NCI-H748 (cell line): ENCODE measurements around the gene TMEM212.
"Not testable (repeated sequence)": the region's sequence is repeated elsewhere in the genome, so short reads cannot be mapped to it uniquely, and the experiment has no call there.

Source experiments
- DNase-seq: peaks from one replicate; lab custom pipeline; 2025; ENCODE audit not compliant: unreplicated experiment; lab: John Stamatoyannopoulos, UW

The TMEM212 gene

GRCh38 chr3:171812811-171813210 lies 30.3 kb upstream of the TMEM212 start:
- no peak for DNase-seq

DNA sequence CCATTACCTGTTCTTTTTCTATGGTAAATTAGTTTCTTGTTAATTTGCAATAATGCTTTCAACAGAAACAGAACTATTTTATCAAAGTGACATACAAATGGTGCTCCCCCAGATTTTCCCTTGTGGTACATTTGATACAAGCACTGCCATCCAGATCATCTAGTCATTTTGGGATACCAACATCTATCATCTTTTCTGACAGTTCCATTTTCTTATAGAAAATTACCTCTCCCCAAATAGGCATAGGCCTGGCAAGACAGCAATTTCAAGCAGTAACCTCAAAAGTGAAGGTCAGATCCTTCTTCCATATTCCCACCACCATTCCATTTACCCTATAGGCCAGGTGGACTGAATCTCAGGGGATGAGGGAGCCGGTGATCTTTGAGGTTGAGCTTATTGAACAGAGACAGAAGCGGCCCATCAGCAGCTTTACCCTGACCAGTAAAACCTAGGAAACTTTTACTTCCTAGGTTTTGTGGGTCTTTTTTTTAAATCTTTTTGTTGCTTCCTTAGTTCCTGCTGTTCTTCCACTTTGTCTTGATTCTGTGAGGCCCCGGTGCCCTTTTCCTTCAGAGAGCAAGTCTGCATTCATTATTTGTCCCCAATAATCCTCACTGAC lies 29.8 kb upstream of the TMEM212 start:
- DNase-seq, result no peak

DNA sequence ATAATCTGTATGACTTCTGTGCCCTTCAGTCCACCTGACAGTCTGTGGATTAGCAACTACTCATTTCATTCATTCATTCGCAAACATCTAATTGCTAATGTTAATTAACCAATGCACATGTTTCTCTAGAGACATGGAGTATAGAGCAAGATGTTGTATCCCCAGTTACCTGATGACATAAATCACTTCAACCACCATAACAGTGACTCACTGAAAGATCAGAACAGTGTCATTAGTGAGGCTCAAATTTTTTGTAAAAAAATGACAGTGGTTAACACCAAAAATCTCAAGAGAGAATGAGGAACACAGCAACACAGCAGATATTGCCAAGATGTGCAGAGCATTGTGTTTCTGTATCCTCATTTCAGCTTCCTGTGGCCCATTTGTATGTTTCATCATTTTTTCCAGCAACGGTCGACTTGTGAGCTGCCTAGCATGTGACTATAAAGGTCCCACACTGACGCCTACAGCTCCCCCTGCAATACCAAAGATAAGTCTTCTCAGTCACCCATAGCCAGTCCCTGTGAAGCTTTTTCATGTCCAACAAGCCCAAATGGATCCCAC lies 29.2 kb upstream of the TMEM212 start:
- DNase-seq, result no peak

GRCh38 chr3:171814662-171815061 lies 28.5 kb upstream of the TMEM212 start:
- not testable (repeated sequence) for DNase-seq

DNA sequence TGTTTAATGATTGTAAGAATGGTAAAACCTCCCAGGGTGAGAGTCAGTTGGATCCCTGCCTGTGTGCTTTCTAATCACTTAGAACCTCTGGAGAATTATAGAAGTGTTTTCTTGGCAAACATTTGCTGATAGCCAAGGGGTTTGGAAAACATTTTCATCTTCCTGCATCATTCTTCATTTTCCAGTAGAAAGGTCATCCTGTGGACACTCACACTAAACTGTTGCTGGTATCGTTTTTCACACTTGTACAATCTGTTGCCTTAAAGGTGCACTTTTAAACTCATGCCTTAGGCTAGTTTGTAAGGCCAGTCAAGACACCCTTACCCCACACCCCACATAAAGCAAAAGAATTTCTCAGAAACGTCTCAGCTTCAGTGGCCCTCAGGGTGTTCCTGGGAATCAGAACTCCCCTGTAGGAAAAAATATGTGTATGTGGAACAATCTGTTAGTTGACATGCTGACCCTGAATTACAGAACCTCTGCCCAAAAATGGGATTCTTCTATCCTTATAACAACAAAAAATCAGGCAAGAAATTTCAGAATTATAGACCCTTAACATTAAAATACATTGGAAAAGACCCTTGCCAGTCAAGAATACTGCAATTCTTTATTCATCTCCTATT lies 27.1 kb upstream of the TMEM212 start:
- DNase-seq, result no peak

DNA sequence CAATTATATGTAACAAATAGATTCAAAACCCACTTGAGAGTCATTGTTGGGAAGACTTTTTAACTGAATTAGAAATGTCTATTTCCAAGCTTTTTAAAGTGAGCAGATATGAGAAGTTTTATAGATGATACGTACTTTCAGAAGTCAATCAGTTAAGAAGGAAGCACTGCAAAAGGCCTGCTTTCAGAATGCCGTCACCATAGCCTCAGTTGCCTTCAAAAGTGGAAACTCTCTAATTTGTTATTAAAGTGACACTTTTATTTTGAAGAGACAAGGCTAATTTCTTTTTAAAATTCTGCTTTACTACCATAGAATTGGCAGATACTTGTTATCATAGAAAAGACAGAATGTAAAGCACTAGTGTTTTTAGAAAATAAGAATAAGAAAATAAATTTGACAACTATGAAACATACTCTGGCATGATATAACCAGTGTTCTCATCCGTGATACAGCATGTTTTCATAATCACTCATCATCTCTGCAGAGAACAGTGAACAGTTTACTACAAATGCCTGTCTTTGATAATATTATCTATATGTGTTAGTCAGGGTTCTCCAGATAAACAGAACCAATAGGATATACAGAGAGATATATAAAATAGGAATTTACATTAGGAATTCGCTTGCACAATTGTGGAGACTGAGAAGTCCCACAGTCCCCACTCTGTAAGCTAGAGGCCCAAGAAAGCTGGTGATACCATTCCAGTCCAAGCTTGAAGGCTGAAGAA lies 25.9 kb upstream of the TMEM212 start:
- DNase-seq, result no peak

DNA sequence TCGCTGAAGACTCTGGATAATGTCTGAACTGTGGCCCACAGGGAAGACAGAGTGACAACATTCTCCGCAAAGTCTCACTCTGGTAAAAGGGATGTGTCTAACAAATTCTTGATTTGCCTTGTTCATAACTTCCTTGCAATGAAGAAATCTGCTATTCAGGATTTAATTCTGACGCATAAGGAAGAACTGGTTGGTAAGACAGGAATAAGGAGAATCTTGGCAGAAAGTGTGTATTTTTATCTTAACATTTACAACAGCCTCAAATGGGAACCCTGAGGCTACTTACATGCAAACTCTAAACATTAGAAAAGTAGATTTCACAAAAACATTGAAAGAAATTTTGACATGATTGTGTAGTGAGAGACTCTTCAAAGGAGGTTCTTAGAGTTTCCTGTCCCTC lies 22.1 kb upstream of the TMEM212 start:
- no peak for DNase-seq

DNA sequence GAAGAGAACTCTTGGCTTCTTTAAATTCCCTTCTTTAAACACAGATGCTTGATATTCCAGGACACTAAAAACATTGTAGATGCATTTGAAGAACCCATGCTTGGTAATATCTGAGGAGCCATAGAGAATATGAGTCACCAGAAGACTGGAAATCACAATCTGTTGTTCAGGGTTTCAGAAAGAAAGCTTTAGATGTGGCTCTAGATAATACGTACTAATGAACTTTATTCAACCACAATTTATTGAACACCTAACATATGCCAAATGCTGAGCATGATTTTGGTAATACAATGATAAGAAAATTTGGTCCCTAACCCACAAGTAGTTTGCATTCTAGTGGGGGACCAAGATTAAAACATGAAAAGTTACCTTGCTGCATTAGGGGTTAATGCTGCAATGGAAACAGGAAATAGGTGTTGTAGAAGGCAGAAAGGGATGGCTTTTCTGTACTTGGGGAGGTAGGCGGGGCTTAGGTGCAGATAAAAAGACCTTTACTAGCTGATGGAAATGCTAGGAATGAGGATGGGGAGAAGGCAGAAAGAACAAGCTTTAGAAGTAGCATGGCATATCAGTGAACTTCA lies 21.3 kb upstream of the TMEM212 start:
- DNase-seq, result no peak

DNA sequence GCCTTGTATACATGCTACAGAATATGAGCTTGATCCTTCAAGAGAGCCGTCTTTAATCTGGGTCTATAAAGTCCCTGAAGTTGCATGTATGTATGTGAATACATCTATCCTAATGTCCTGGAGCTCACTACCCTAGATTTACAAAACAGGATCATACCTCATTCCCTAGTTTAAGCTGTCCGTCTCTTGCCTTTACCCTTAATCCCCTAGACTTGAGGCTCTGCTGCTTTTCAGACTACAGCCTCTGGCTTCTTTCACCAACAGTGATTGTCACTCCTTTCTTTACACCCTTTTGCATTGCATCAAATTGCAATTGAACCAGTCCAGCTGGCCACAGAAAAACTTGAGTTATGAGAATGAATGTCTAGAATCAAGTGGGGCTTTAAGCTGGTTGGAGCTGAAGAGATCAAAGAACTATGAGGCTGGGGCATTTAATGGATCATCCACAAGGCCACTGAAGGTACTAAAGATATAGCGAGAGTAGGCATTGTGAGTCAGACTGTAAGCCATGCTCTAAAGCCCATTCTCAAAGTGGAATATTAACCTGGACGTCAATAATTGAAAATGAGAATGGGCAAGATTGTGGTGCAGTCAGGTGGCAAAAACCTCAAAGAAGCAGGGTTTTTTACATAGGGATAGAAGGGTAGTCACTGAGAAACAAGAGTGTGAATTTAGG lies 20.6 kb upstream of the TMEM212 start:
- DNase-seq, result no peak

DNA sequence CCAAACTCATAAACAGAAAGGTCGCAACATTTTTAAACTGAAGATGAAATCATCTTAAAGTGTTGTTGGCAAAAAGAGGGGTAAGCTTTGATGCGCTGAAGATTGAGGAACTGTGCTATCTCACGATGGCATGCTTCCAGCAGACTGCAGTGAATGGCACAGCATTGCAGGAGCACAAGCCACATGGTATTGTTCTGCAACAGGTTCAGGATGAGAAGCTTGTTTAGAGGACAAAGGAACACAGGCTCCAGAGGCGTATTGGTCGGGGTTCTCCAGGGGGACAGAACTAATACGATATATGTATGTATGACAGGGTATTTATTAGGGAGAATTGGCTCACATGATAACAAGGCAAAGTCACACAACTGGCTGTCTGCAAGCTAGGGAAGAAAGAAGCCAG lies 19.0 kb upstream of the TMEM212 start:
- DNase-seq, result no peak

DNA sequence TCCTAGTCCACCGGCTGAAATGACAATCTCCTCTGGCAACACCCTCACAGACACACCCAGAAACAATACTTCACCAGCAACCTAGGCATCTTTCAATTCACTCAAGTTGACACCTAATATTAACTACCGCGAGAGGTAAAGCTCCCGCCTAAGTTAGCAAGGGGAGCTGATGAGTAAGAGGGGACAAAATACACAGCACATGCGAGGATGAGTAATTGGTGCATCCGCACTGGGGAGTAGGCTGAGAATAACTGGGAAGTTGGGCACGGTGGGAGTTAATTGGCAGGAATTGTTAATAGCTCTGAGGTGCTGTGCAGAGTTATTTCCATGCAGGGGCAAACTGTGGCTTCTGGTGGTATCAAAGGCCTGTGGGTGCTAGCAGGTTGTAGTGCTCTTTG lies 18.3 kb upstream of the TMEM212 start:
- peak; percentile 3 for DNase-seq

DNA sequence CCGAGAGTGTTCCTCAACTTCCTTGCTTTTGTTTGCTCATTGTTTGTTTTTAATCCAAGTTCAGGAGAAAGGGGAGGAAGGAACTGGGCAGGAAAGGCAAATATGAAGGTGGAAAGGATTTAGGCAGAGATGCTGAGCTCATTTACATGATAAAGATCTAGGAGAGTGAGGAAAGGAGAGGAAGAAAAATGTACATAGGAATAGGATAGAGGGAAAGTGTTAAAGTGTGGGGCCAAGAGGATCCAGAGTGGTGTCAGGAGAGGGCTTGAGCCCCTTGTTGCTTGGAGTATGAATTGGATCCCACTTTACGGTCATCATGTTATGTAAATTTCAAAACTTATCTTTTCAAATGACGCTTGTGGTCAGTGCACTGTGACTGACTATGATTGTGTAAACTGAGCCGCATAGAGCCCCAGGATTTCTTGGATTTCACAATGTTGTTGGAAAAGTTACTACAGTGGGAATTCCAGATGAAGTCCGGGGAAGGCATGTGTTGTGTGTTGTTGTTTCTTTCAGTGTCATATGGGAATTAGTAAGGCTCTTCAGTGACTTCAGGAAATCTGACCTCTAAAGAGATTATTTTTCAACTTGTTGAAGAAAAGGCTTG lies 17.8 kb upstream of the TMEM212 start:
- DNase-seq, result no peak

DNA sequence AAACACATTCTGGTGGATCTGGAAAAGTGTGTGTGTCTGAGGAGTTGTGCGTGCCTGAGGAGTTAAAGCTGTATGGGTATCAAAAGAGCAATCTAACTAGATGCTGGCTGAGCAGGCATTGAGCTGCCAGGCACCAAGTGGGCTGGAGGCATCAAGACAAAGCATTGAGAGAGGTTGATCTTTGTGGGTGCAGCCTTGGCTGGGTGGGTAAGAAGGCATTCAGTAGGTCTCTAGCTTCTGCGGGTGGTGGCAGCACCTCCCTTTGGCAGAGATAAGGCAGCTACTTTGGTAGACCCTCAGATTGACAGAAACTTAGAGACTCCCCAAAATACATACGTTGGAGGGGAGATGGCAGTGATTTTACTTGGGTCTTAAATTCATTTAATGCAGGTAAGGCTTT lies 15.8 kb upstream of the TMEM212 start:
- no peak for DNase-seq

DNA sequence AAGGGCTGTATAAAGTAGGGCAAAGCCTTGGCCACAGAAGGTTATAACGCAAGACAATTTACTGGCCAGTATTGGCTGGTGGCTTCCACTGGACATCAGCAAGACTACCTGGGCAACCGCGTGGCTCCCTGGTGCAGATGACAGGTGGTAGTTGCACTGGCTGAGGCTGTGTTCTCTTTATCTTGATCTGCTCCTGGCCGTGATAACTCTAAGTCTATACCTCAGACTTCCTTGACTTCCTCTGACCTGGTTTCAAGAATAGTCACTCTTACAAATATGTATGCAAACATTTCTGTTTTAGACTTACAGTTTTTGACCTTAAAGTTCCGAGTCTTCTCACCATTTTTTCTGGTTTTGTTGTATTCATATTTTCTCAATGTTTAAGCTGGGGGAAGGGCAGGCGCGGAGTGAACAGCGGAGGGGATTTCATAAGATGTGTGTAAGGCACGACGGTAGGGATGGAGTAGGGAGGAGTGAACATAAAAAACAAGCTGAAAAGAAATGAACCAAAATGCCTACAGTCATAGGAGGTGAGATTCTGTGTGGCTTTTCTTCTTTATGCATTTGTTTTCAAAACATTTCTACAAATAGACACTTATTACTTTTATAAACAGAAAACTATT lies 15.2 kb upstream of the TMEM212 start:
- no peak for DNase-seq

DNA sequence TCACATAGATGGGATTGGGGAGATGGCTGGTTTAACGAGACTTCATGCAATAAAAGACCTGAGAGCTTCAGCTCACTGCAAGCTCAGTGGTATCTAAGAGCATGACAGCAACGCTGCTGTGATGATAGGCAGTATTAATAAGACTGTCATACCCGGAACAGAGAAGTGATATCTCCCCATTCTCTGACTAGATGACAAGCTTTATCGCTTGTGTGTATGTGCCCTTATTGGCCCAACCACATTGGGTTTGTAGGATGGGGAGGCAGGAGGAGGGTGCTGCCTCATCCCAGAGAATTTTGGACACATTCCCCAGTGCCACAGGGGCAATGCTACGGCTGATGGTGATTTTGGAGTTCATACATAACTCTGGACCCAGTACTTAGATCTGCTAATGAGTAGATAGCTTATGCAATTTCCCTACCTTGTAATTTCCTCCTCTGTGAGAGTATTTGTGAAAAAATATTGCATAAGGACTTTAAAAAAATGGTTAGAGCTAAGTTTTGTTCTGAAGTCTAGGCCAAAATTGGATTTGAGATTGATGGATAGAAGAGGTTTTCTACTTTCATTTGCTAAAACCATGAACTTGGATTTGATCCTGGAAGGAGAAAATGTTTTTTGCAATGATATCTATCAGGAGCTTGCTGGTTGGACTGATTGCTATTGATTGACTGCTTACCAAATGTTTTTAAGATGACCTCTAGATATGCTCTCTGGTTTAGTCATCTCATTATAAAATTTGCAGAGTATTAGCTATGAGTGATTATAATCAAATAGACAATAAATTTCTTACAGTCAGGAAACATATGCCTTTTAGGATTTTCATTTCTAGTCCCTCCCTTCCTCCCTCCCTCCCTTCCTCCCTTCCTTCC lies 14.0 kb upstream of the TMEM212 start:
- DNase-seq, result no peak

GRCh38 chr3:171829841-171830517 lies 13.2 kb upstream of the TMEM212 start:
- peak; percentile 71 for DNase-seq

- DNase-seq, result no peak
Observed at GRCh38 chr3:171830518-171830875, 12.7 kb upstream of the TMEM212 start.

DNA sequence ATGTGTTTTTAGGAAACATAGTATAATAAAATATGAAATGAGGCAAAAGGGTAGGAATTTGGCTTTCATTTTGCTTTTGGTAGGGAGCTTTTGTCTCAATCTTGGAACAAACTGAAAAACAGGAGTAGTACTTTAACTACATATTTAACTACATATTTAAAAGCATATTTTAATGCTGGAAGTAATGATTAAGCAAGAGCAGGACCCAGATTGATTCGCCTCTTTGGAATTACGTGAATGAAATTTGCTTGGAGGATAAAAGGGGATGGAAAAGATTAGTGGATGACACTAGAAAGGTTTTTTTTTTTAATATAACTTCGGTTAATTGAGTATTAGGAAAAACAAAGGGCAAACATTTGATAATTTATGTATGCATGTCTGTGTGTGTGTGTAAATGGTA lies 11.2 kb upstream of the TMEM212 start:
- DNase-seq, result no peak

GRCh38 chr3:171832989-171833388 lies 10.2 kb upstream of the TMEM212 start:
- no peak for DNase-seq
